Measurements from ENCODE around the gene CTTNBP2NL.

GRCh38 chr1:112493351-112493750, 97.3 kb downstream of the CTTNBP2NL start:
- TF ChIP-seq CTCF (IDR thresholded peaks at IDR 0.05), result no peak
- TF ChIP-seq EP300 (IDR thresholded peaks at IDR 0.05), result no peak

Measured in ovary (tissue), 3 donors.